T-cell (primary cell): Measurements from ENCODE around the gene TCTA. TPM values are rescaled to one million over a fixed set of nuclear protein-coding genes. Genes with fewer than 3 reads are reported as not detected.

Experiments
- ATAC-seq, 4 experiments: fragments of 200-7000 bp in 3 of 4; fragments of 150-1000 bp in 1 of 4; cut with Tn5 transposase; replicated peaks in 1 of 4; 1 replicate in 3 of 4; 2 replicates in 1 of 4; pipeline ENCODE4 v1.10.0; 2021; ENCODE audit warnings: moderate library complexity in 3 of 4, mild to moderate bottlenecking in 2 of 4, moderate number of reproducible peaks in 1 of 4
- CTCF ChIA-PET, 2 donors: fragments of 300-600 bp; sonication (Branson Sonifier 250); formaldehyde crosslinking; loops; one replicate each; lab custom pipeline; 2022; ENCODE audit warnings: antibody characterized with exemption in 2 of 2; lab: Charles Lee
- POLR2A ChIA-PET, 2 donors: fragments of 300-600 bp; sonication (Branson Sonifier 250); formaldehyde crosslinking; loops; one replicate each; lab custom pipeline; 2022; ENCODE audit warnings: antibody characterized with exemption in 2 of 2; lab: Charles Lee
- DNase-seq, 35 experiments: peaks; one replicate each; pipeline versions ENCODE4 v3.0.0 to v3.0.0-alpha.2; 2013 to 2023
- H3K27ac ChIP-seq: one replicate; pipeline ENCODE4 v1.5.1; 2013; ENCODE audit warnings: low read length
- H3K27me3 ChIP-seq, 2 experiments: replicated peaks in 1 of 2; 1 replicate in 1 of 2; 2 replicates in 1 of 2; pipeline versions ENCODE4 v1.6.1 to v1.7.0; 2013; ENCODE audit warnings: low read length in 1 of 2, mixed read lengths in 1 of 2; ENCODE audit not compliant: control insufficient read depth in 2 of 2, insufficient read depth in 2 of 2; ENCODE audit errors: extremely low read depth in 1 of 2
- H3K36me3 ChIP-seq, 2 donors: 1 replicate in 1 of 2; 2 replicates in 1 of 2; pipeline versions ENCODE4 v1.6.1 to v1.7.0; 2013; ENCODE audit warnings: low read length in 1 of 2; ENCODE audit not compliant: control insufficient read depth in 2 of 2, insufficient read depth in 1 of 2; ENCODE audit errors: extremely low read depth in 1 of 2
- H3K4me1 ChIP-seq, 2 experiments: 1 replicate in 1 of 2; 2 replicates in 1 of 2; pipeline versions ENCODE4 v1.6.1 to v1.7.0; 2013; ENCODE audit warnings: low read length in 2 of 2, mixed read lengths in 1 of 2; ENCODE audit not compliant: insufficient read depth in 2 of 2, control insufficient read depth in 1 of 2; ENCODE audit errors: extremely low read depth in 1 of 2
- H3K4me3 ChIP-seq, 2 donors: 1 replicate in 1 of 2; 2 replicates in 1 of 2; pipeline versions ENCODE4 v1.5.1 to v1.7.0; 2013; ENCODE audit warnings: mild to moderate bottlenecking in 2 of 2, low read length in 1 of 2, moderate library complexity in 1 of 2; ENCODE audit not compliant: control insufficient read depth in 1 of 2; ENCODE audit errors: extremely low read depth in 1 of 2
- H3K9me3 ChIP-seq: 2 replicates; pipeline ENCODE4 v1.7.0; 2013
- H3K27ac Mint-ChIP-seq, 2 donors: one replicate each; pipeline ENCODE4 v1.8.0; 2020 to 2021; ENCODE audit warnings: mild to moderate bottlenecking in 2 of 2, mixed read lengths in 2 of 2
- H3K27me3 Mint-ChIP-seq, 2 donors: one replicate each; pipeline ENCODE4 v1.8.0; 2021 to 2022; ENCODE audit warnings: mixed read lengths in 2 of 2
- H3K36me3 Mint-ChIP-seq: one replicate; pipeline ENCODE4 v1.8.0; 2021; ENCODE audit warnings: mixed read lengths
- H3K4me1 Mint-ChIP-seq, 3 donors: one replicate each; pipeline ENCODE4 v1.8.0; 2020 to 2022; ENCODE audit warnings: mixed read lengths in 3 of 3, mild to moderate bottlenecking in 1 of 3
- H3K4me3 Mint-ChIP-seq, 3 donors: one replicate each; pipeline ENCODE4 v1.8.0; 2020 to 2022; ENCODE audit warnings: mild to moderate bottlenecking in 3 of 3, mixed read lengths in 3 of 3, moderate library complexity in 3 of 3
- H3K9me3 Mint-ChIP-seq, 3 donors: one replicate each; pipeline ENCODE4 v1.8.0; 2020 to 2022; ENCODE audit warnings: mixed read lengths in 3 of 3
- WGBS: methylation state at CpG from one replicate; pipeline ENCODE4 v1.1.5; 2013; ENCODE audit warnings: missing lambda C conversion rate; ENCODE audit not compliant: insufficient coverage; 5-methylcytosine and 5-hydroxymethylcytosine counted together
- total RNA-seq, 35 experiments: library from RNA in 6 of 35; stranded (reverse) in 6 of 35; fragments of 120-200 nt in 1 of 35; gene quantifications; one replicate each; pipeline versions ENCODE4 v1.2.1 to v1.2.4 and lab custom pipeline; 2013 to 2026

Gene TCTA
- total RNA-seq, 5 donors from 2014 or later (not counting 1 experiment from before 2014, with no cell fraction given) = 22.8 to 38.2 (median 34.3) TPM

GRCh38 chr3:49378249-49378895 is 33.9 kb upstream of the TCTA start:
- H3K36me3 ChIP-seq = peaks cover 1 to 20% of the 10 kb centered on the region in 2 donors
- POLR2A ChIA-PET = interaction anchor here in 1 of 2 donors (0.6 kb wide), 1 partner anchor 35 kb away, joined by 3 read pairs; no protein-coding TSS in a partner anchor
- Mint-ChIP-seq H3K27ac (peak overlapping the region; percentile 72 to 76), H3K4me1 (peaks cover 37 to 66% (median 65%) of the 10 kb centered on the region in 3 donors), H3K36me3 (peaks cover 10% of the 10 kb centered on the region), H3K9me3 (no peaks in the 10 kb centered on the region), H3K4me3 (no peak overlapping the region), H3K27me3 (no peaks in the 10 kb centered on the region)
- H3K4me1 ChIP-seq = peaks cover 0 to 50% of the 10 kb centered on the region in 2 experiments
- H3K4me3 ChIP-seq = no peak overlapping the region
- DNase-seq (no peak), ATAC-seq (no peak)
- no peaks in the 10 kb centered on the region for H3K27me3 ChIP-seq
- CTCF ChIA-PET = no interaction called here
- no peaks in the 10 kb centered on the region for H3K9me3 ChIP-seq
- WGBS = 94% methylated on average over 2 of the region's 11 CpGs
- no peak overlapping the region for H3K27ac ChIP-seq

- no peak overlapping the region for H3K27ac ChIP-seq
- no peaks in the 10 kb centered on the region for H3K27me3 ChIP-seq
- DNase-seq (no peak), ATAC-seq (no peak)
- H3K27ac Mint-ChIP-seq = peak overlapping the region in 1 of 2 donors; percentile 6
- no CpG with 5 or more reads among the region's 5 CpGs for WGBS
- no peaks in the 10 kb centered on the region for H3K27me3 Mint-ChIP-seq
- H3K4me3 ChIP-seq = no peak overlapping the region
- CTCF ChIA-PET = interaction anchor here in 1 of 2 donors (0.6 kb wide), 1 partner anchor 22 kb away, joined by 3 read pairs; no protein-coding TSS in a partner anchor
- no peaks in the 10 kb centered on the region for H3K9me3 Mint-ChIP-seq
- H3K4me1 Mint-ChIP-seq = peaks cover 58 to 81% (median 80%) of the 10 kb centered on the region in 3 donors
- H3K4me1 ChIP-seq = peaks cover 4 to 59% of the 10 kb centered on the region in 2 experiments
- POLR2A ChIA-PET = interaction anchor here in 1 of 2 donors (0.6 kb wide), 1 partner anchor 107 kb away, joined by 7 read pairs; no protein-coding TSS in a partner anchor
- no peaks in the 10 kb centered on the region for H3K9me3 ChIP-seq
- H3K4me3 Mint-ChIP-seq = no peak overlapping the region
- H3K36me3 ChIP-seq = peaks cover 0 to 6% of the 10 kb centered on the region in 2 donors
- peaks cover 7% of the 10 kb centered on the region for H3K36me3 Mint-ChIP-seq
Observed at GRCh38 chr3:49383387-49383786, 28.8 kb upstream of the TCTA start.

GRCh38 chr3:49385617-49386016 is 26.6 kb upstream of the TCTA start:
- CTCF ChIA-PET = no interaction called here

GRCh38 chr3:49386056-49386756 is 26.0 kb upstream of the TCTA start:
- Histone ChIP-seq H3K36me3 (peaks cover 0 to 9% of the 10 kb centered on the region in 2 donors), H3K27me3 (no peaks in the 10 kb centered on the region), H3K4me3 (no peak overlapping the region), H3K27ac (no peak overlapping the region), H3K9me3 (no peaks in the 10 kb centered on the region), H3K4me1 (peaks cover 4 to 60% of the 10 kb centered on the region in 2 experiments)
- H3K4me3 Mint-ChIP-seq = peak overlapping the region in 2 of 3 donors; percentile 37 to 40
- CTCF ChIA-PET = no interaction called here
- POLR2A ChIA-PET = no interaction called here
- H3K9me3 Mint-ChIP-seq = no peaks in the 10 kb centered on the region
- peaks cover 51 to 78% (median 75%) of the 10 kb centered on the region in 3 donors for H3K4me1 Mint-ChIP-seq
- peaks cover 6% of the 10 kb centered on the region for H3K36me3 Mint-ChIP-seq
- ATAC-seq (no peak), DNase-seq (no peak)
- peak overlapping the region; percentile 46 to 65 for H3K27ac Mint-ChIP-seq
- H3K27me3 Mint-ChIP-seq = no peaks in the 10 kb centered on the region
- 66% methylated on average over 3 of the region's 11 CpGs for WGBS

More at GRCh38 chr3:49385617-49386016, 26.6 kb upstream of the TCTA start:
- no CpG with 5 or more reads among the region's 1 CpG for WGBS
- Histone ChIP-seq H3K27ac (no peak overlapping the region), H3K9me3 (no peaks in the 10 kb centered on the region), H3K4me1 (peaks cover 4 to 61% of the 10 kb centered on the region in 2 experiments), H3K4me3 (no peak overlapping the region), H3K27me3 (no peaks in the 10 kb centered on the region), H3K36me3 (peaks cover 0 to 9% of the 10 kb centered on the region in 2 donors)
- Mint-ChIP-seq H3K36me3 (peaks cover 6% of the 10 kb centered on the region), H3K27me3 (no peaks in the 10 kb centered on the region), H3K9me3 (no peaks in the 10 kb centered on the region), H3K4me1 (peaks cover 51 to 82% (median 79%) of the 10 kb centered on the region in 3 donors), H3K27ac (peak overlapping the region; percentile 46 to 65), H3K4me3 (peak overlapping the region in 1 of 3 donors; percentile 37)
- DNase-seq (no peak), ATAC-seq (no peak)
- POLR2A ChIA-PET = no interaction called here

- Mint-ChIP-seq H3K27ac (peak overlapping the region; percentile 23 to 60), H3K9me3 (no peaks in the 10 kb centered on the region), H3K27me3 (no peaks in the 10 kb centered on the region), H3K4me1 (peaks cover 53 to 78% (median 72%) of the 10 kb centered on the region in 3 donors), H3K4me3 (no peak overlapping the region), H3K36me3 (peaks cover 6% of the 10 kb centered on the region)
- ATAC-seq (no peak), DNase-seq (no peak)
- ChIA-PET POLR2A (no interaction called here), CTCF (no interaction called here)
- no peak overlapping the region for H3K4me3 ChIP-seq
- peaks cover 0 to 9% of the 10 kb centered on the region in 2 donors for H3K36me3 ChIP-seq
- H3K9me3 ChIP-seq = no peaks in the 10 kb centered on the region
- WGBS = no CpG with 5 or more reads among the region's 2 CpGs
- H3K4me1 ChIP-seq = peaks cover 4 to 60% of the 10 kb centered on the region in 2 experiments
- H3K27me3 ChIP-seq = no peaks in the 10 kb centered on the region
- no peak overlapping the region for H3K27ac ChIP-seq
Observed at GRCh38 chr3:49387721-49388120, 24.5 kb upstream of the TCTA start.

- Mint-ChIP-seq H3K4me3 (peak overlapping the region in 1 of 3 donors; percentile 17), H3K4me1 (peaks cover 58 to 79% (median 71%) of the 10 kb centered on the region in 3 donors)
- POLR2A ChIA-PET = interaction anchor here in 1 of 2 donors (0.5 kb wide), 1 partner anchor 56 kb away, joined by 3 read pairs; no protein-coding TSS in a partner anchor
Observed at GRCh38 chr3:49388289-49388820, 23.9 kb upstream of the TCTA start.

More at GRCh38 chr3:49388289-49388820, 23.9 kb upstream of the TCTA start:
- no peaks in the 10 kb centered on the region for H3K9me3 ChIP-seq
- WGBS = no CpG with 5 or more reads among the region's 1 CpG
- CTCF ChIA-PET = interaction anchor here (0.6 to 1.2 kb wide), 3 partner anchors 17 to 564 kb away, joined by 3 to 5 read pairs (median 3); no protein-coding TSS in a partner anchor
- H3K4me3 ChIP-seq = no peak overlapping the region
- H3K36me3 Mint-ChIP-seq = peaks cover 9% of the 10 kb centered on the region
- no peak for DNase-seq
- H3K27me3 ChIP-seq = no peaks in the 10 kb centered on the region
- H3K27ac ChIP-seq = no peak overlapping the region
- no peaks in the 10 kb centered on the region for H3K27me3 Mint-ChIP-seq
- no peak for ATAC-seq
- peaks cover 4 to 63% of the 10 kb centered on the region in 2 experiments for H3K4me1 ChIP-seq
- H3K27ac Mint-ChIP-seq = peak overlapping the region; percentile 16 to 23
- no peaks in the 10 kb centered on the region for H3K9me3 Mint-ChIP-seq
- H3K36me3 ChIP-seq = peaks cover 0 to 9% of the 10 kb centered on the region in 2 donors
